ENCODE measurements around the gene KRTAP4-6. TPM values are rescaled to one million over a fixed set of nuclear protein-coding genes. Genes with fewer than 3 reads are reported as not detected.
"Not testable (repeated sequence)": the region's sequence is repeated elsewhere in the genome, so short reads cannot be mapped to it uniquely, and the experiment has no call there.

Gene KRTAP4-6
- total RNA-seq, 2 donors from 2014 or later = not detected

GRCh38 chr17:41116297-41116696 is 24.0 kb downstream of the KRTAP4-6 start:
- intact Hi-C loops (cut with DNase I, micrococcal nuclease) = no loop called here
- ATAC-seq (no peak), DNase-seq (no peak)

GRCh38 chr17:41111151-41111885 is 29.0 kb downstream of the KRTAP4-6 start:
- DNase-seq (no peak), ATAC-seq (no peak)
- intact Hi-C loops (cut with DNase I, micrococcal nuclease) = no loop called here

DNA sequence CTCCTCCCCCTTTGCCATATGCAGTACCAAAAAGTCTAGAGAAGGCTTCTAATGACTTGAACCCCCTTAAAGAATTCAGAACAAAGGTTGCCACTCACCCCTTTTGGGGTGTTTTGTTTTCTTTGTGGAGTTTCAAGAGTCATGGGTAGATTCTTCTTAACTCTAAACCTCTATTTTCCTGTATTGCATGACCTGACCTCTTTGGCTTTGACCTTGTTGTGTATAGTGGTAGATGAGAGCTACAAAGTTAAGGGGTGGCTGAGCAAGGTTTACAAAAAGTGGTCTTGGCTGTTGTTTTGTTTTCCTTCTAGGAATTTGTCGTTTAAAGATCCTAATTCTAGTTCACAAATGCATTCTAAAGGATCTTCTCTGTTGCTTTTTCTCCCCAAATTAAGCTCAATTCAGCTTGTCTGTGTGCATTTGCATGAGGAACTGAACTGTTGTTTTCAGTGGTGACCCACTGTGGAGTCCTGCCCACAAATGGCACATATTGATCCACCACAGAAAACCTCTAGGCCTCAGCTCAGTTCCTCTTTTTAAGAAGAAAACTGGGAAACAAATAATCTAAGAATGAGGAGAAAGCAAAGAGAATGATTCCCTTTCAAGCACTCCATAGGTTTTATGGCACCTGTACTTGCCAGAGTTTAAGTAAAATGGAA is 31.5 kb downstream of the KRTAP4-6 start:
- DNase-seq; intact Hi-C loops (cut with DNase I, micrococcal nuclease); ATAC-seq: not testable (repeated sequence)

- intact Hi-C loops (cut with DNase I, micrococcal nuclease) = no loop called here
- no peak for ATAC-seq
- DNase-seq = no peak
Observed at GRCh38 chr17:41107941-41108450, 32.3 kb downstream of the KRTAP4-6 start.

GRCh38 chr17:41105347-41105746 is 35.0 kb downstream of the KRTAP4-6 start, which contains the start of gene KRTAP4-9:
Gene KRTAP4-9, plus strand, starts transcription at chr17:41105389. Its CDS starts 0 bp downstream, at chr17:41105389.
- intact Hi-C loops (cut with DNase I, micrococcal nuclease); DNase-seq; ATAC-seq: not testable (repeated sequence)

- DNase-seq; ATAC-seq; intact Hi-C loops (cut with DNase I, micrococcal nuclease): not testable (repeated sequence)
Observed at GRCh38 chr17:41104386-41105038, 35.8 kb downstream of the KRTAP4-6 start.

DNA sequence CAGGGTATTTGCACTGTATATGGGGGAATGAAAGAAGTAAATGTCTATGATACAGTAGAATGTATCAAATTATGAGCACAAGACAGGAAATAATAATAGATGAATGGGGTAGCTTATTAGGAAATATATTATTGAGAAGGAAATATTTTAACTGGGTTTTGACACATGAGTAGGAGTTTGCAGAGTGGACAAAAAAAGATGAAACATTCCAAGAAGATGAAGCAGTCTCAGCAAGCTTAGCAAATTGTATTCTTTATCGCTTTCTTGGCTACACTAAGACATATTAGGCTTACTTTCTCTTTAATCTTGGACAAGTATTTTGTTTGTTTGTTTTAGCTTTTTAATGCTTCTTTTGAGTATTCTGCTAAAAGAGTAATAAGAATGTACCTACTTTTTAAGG is 36.4 kb downstream of the KRTAP4-6 start:
- intact Hi-C loops (cut with DNase I, micrococcal nuclease) = no loop called here
- ATAC-seq (no peak), DNase-seq (no peak)

DNA sequence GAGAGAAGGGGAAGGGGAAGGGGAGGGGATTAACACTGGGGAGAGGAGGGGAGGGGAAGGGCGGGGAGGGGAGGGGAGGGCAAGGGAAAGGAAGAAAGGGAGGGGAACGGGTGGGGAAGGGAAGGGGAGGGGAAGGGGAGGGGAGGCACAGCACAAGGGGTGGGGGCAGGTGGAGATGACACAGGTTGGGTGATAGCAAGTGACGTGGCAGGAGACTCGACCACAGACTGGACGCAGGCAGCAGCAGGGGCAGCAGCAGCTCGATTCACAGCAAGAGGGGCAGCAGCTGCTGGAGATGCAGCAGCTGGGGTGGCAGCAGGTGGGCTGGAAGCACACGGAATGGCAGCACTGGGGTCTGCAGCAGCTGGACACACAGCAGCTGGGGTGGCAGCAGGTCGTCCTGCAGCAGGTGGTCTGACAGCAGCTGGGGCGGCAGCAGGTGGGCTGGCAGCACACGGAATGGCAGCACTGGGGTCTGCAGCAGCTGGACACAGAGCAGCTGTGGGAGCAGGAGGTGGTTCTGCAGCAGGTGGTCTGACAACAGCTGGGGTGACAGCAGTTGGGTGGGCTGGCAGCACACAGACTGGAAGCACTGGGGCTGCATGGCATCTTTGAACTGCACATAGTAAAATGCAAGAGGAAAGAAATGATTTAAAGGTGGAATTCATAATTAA is 38.6 kb downstream of the KRTAP4-6 start, which contains the start of gene KRTAP4-16:
Gene KRTAP4-16 (minus strand): TSS at position 624 of the 674 bp plus-strand sequence. CDS start 0 bp downstream, at position 624.
- no peak for ATAC-seq
- intact Hi-C loops (cut with DNase I, micrococcal nuclease) = no loop called here

DNA sequence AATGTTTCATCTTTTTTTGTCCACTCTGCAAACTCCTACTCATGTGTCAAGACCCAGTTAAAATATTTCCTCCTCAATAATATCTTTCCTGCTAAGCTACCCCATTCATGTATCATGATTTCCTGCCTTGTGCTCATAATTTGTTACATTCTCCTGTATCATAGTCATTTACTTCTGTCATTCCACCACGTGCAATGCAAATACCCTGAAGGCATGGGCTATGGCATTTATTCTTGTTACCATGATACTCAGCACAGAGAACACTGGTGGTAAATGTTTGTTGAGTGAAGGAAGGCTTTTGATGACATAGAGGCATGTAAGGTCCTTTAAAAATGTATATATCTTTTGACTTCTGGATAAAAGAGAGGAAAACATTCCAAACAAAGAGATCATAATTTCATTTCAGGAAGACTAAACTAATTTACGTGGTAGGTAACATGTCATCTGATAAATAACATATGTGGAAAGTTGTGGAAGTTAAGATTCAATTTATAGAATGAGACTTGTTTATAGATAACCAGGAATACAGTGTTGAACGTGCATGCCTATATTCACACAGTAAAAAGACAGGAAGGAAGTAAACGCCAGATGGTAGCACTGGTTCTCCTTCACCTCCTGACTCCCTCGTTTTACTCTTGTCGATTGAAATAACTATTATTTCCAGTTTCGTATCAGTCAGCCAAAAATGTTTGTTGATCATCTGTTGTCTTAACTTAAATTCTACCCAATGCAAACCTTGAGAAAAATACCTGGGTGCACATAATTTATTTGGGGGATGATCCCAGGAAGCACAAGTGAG is 40.5 kb downstream of the KRTAP4-6 start:
- intact Hi-C loops (cut with DNase I, micrococcal nuclease); DNase-seq; ATAC-seq: not testable (repeated sequence)

More for the DNA sequence above, 38.6 kb downstream of the KRTAP4-6 start, which contains the start of gene KRTAP4-16:
- no peak for DNase-seq

DNA sequence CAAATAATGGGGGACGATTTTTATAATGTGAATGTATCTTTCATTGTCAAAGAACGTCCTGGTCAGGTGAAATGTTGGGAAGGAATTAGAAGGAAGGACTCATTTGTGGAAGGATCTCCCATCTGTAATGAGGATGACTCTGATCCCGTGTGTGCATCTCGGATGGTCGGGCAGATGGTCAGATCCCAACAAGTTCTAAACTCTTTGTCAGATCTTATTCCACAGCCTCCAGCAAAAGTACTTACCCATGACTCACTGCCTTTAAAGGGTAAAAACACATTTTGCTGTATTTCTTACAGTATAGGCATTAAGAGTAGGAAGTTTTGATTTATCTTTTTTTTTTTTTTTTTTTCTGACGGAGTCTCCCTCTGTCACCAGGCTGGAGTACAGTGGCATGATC is 41.9 kb downstream of the KRTAP4-6 start:
- DNase-seq = no peak
- intact Hi-C loops (cut with DNase I, micrococcal nuclease) = no loop called here
- ATAC-seq = no peak

DNA sequence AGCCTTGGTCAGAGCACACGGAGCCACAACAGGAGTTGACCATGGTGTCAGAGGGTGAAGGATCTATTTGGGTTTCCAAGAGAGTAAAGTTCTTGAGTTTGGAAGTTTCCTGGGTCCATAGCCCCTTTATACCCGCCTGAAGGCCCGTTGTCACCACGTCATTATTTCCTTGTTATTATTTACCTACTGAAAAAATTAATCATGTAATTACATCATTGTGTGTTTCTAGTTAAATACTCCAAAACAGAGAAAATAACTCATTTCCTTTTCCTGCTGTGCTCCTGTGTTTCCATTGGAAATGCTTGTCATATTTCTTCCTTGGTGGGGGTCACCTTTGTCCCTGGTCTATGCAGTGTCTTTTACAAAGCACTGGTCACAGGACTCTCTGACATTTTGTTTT is 42.3 kb downstream of the KRTAP4-6 start, which contains the start of gene KRTAP4-8:
Gene KRTAP4-8 (minus strand): TSS at position 101 of the 400 bp plus-strand sequence. CDS start 58 bp downstream, at position 43.
- ATAC-seq (no peak), DNase-seq (no peak)
- intact Hi-C loops (cut with DNase I, micrococcal nuclease) = no loop called here

DNA sequence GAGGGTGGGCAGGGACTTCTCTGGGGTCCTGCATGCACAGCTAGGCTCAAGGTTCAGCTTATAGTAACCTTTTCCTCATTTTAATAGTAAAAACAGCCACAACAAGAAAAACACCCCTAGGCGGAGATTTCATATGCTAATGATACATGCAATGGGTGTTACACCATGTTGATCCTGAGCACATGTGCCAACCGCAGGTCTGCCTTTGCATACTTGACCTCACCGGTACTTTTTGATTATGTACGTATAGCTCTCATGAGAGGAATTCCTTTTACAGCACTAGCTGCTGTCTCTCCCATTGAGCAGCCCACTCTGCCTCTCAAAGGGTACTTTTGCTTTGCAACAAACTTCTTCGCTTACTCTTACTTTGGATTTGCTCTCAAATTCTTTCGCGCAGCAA is 44.3 kb downstream of the KRTAP4-6 start:
- no peak for ATAC-seq
- no peak for DNase-seq
- intact Hi-C loops (cut with DNase I, micrococcal nuclease) = no loop called here

Other genes starting within 250 kb of the KRTAP4-6 start
- gene KRT23, start 202.9 kb downstream of the KRTAP4-6 start, total RNA-seq = under 1 TPM in 1 of 2 donors, not detected in 1; 0.28 TPM
- gene KRT39, start 173.6 kb downstream of the KRTAP4-6 start, total RNA-seq = not detected
- under 1 TPM; 0.21 to 0.39 TPM for gene KRT40, start 156.2 kb downstream of the KRTAP4-6 start, total RNA-seq
- gene KRTAP3-3, start 146.4 kb downstream of the KRTAP4-6 start, total RNA-seq = not detected
- gene KRTAP3-2, start 140.6 kb downstream of the KRTAP4-6 start, total RNA-seq = not detected
- gene KRTAP3-1, start 131.4 kb downstream of the KRTAP4-6 start, total RNA-seq = not detected
- not detected for gene KRTAP1-5, start 113.3 kb downstream of the KRTAP4-6 start, total RNA-seq
- not detected for gene KRTAP1-4, start 110.3 kb downstream of the KRTAP4-6 start, total RNA-seq
- gene KRTAP1-3, start 105.7 kb downstream of the KRTAP4-6 start, total RNA-seq = not detected
- gene KRTAP1-1, start 99.1 kb downstream of the KRTAP4-6 start, total RNA-seq = not detected
- not detected for gene KRTAP2-1, start 93.2 kb downstream of the KRTAP4-6 start, total RNA-seq
- not detected for gene KRTAP2-2, start 85.3 kb downstream of the KRTAP4-6 start, total RNA-seq
- not detected for gene KRTAP2-3, start 80.4 kb downstream of the KRTAP4-6 start, total RNA-seq
- not detected for gene KRTAP2-4, start 74.7 kb downstream of the KRTAP4-6 start, total RNA-seq
- gene KRTAP4-7, start 56.4 kb downstream of the KRTAP4-6 start, total RNA-seq = not detected
- gene KRTAP4-8, start 42.4 kb downstream of the KRTAP4-6 start, total RNA-seq = not detected
- not detected for gene KRTAP4-16, start 38.3 kb downstream of the KRTAP4-6 start, total RNA-seq
- not detected for gene KRTAP4-9, start 35.2 kb downstream of the KRTAP4-6 start, total RNA-seq
- gene KRTAP4-11, start 22.2 kb downstream of the KRTAP4-6 start, total RNA-seq = not detected
- not detected for gene KRTAP4-12, start 16.4 kb downstream of the KRTAP4-6 start, total RNA-seq
- gene KRTAP4-5, start 9.3 kb upstream of the KRTAP4-6 start, total RNA-seq = not detected
- not detected for gene KRTAP4-4, start 20.2 kb upstream of the KRTAP4-6 start, total RNA-seq
- gene KRTAP4-3, start 27.7 kb upstream of the KRTAP4-6 start, total RNA-seq = not detected
- not detected for gene KRTAP4-2, start 37.7 kb upstream of the KRTAP4-6 start, total RNA-seq
- under 1 TPM in 1 of 2 donors, not detected in 1; 0.34 TPM for gene KRTAP4-1, start 44.4 kb upstream of the KRTAP4-6 start, total RNA-seq
- gene KRTAP9-1, start 49.3 kb upstream of the KRTAP4-6 start, total RNA-seq = not detected
- gene KRTAP9-2, start 86.1 kb upstream of the KRTAP4-6 start, total RNA-seq = not detected
- not detected for gene KRTAP9-3, start 91.9 kb upstream of the KRTAP4-6 start, total RNA-seq
- not detected for gene KRTAP9-8, start 97.5 kb upstream of the KRTAP4-6 start, total RNA-seq
- gene KRTAP9-4, start 109.1 kb upstream of the KRTAP4-6 start, total RNA-seq = not detected
- gene KRTAP9-9, start 114.8 kb upstream of the KRTAP4-6 start, total RNA-seq = not detected
- gene KRTAP9-6, start 124.8 kb upstream of the KRTAP4-6 start, total RNA-seq = not detected
- gene KRTAP9-7, start 135.2 kb upstream of the KRTAP4-6 start, total RNA-seq = not detected
- not detected for gene KRTAP29-1, start 162.3 kb upstream of the KRTAP4-6 start, total RNA-seq
- gene KRTAP16-1, start 168.8 kb upstream of the KRTAP4-6 start, total RNA-seq = not detected
- gene KRTAP17-1, start 175.2 kb upstream of the KRTAP4-6 start, total RNA-seq = not detected
- not detected for gene KRT33A, start 210.3 kb upstream of the KRTAP4-6 start, total RNA-seq
- gene KRT33B, start 229.3 kb upstream of the KRTAP4-6 start, total RNA-seq = not detected
- gene KRT34, start 241.8 kb upstream of the KRTAP4-6 start, total RNA-seq = under 1 TPM in 1 of 2 donors, not detected in 1; 0.20 TPM

Data from left colon (tissue), 2 donors.